K562 (cell line): ENCODE results near the gene INSR.

ENCODE experiments used
- HSF4 ChIP-seq: fragments of 250-450 bp; sonication (Bioruptor Pico); IDR thresholded peaks from 2 replicates; pipeline ENCODE4 v2.1.2; 2022; ENCODE audit warnings: mild to moderate bottlenecking, moderate library complexity, borderline replicate concordance
- RBM39 ChIP-seq: fragments of 200-400 bp; formaldehyde crosslinking; optimal IDR thresholded peaks from 2 replicates; pipeline ENCODE3; 2018; ENCODE audit warnings: low read depth, low read length
- TFE3 ChIP-seq: fragments of 450-650 bp; formaldehyde crosslinking; IDR thresholded peaks from 2 replicates; pipeline ENCODE4 v1.4.0; 2020; ENCODE audit warnings: mild to moderate bottlenecking, mixed read lengths
- YY1 ChIP-seq, 3 experiments: IDR thresholded peaks; 2 replicates each; pipeline ENCODE4 v1.6.1; 2011; ENCODE audit warnings: low read length in 2 of 3, mild to moderate bottlenecking in 2 of 3, moderate library complexity in 2 of 3, borderline replicate concordance in 1 of 3, control low read depth in 1 of 3, low read depth in 1 of 3; ENCODE audit not compliant: insufficient read depth in 3 of 3, insufficient replicate concordance in 2 of 3, control insufficient read depth in 1 of 3, insufficient read length in 1 of 3; ENCODE audit errors: extremely low read depth in 1 of 3
- ZNF695 ChIP-seq: fragments of 450-650 bp; formaldehyde crosslinking; IDR thresholded peaks from 2 replicates; pipeline ENCODE4 v1.4.0; 2020; ENCODE audit warnings: mild to moderate bottlenecking, moderate library complexity
- ZNF785 ChIP-seq: fragments of 250-450 bp; sonication (Bioruptor Pico); IDR thresholded peaks from 2 replicates; pipeline ENCODE4 v1.4.0; 2020; ENCODE audit warnings: mild to moderate bottlenecking
- TF ChIP-seq, protein P1 (sequence below): fragments of 450-650 bp; IDR thresholded peaks from 2 replicates; pipeline ENCODE4 v1.7.0; 2016; ENCODE audit warnings: borderline replicate concordance
- TF ChIP-seq, protein P2 (sequence below), 3 experiments: IDR thresholded peaks in 2 of 3; conservative IDR thresholded peaks in 1 of 3; 2 replicates each; pipeline ENCODE4 v1.5.1; 2011 to 2012; ENCODE audit warnings: low read length in 3 of 3, mild to moderate bottlenecking in 3 of 3, control low read depth in 2 of 3, improper control_type of control experiment in 1 of 3, inconsistent platforms in 1 of 3, low read depth in 1 of 3, mixed read lengths in 1 of 3, moderate library complexity in 1 of 3; ENCODE audit not compliant: insufficient read depth in 2 of 3

- TF ChIP-seq ZNF695 (CRISPR knock-in tag) (no peak), HSF4 (CRISPR knock-in tag) (no peak), ZNF785 (CRISPR knock-in tag) (no peak), TFE3 (CRISPR knock-in tag) (no peak), RBM39 (no peak), YY1 (IDR thresholded peaks at IDR 0.05; ENCODE audit: borderline replicate concordance in 1 of 3, control insufficient read depth in 1 of 3, extremely low read depth in 1 of 3, insufficient read depth in 3 of 3, insufficient read length in 1 of 3, insufficient replicate concordance in 2 of 3, low read depth in 1 of 3, low read length in 2 of 3) (no peak)
- TF ChIP-seq, protein P1, sequence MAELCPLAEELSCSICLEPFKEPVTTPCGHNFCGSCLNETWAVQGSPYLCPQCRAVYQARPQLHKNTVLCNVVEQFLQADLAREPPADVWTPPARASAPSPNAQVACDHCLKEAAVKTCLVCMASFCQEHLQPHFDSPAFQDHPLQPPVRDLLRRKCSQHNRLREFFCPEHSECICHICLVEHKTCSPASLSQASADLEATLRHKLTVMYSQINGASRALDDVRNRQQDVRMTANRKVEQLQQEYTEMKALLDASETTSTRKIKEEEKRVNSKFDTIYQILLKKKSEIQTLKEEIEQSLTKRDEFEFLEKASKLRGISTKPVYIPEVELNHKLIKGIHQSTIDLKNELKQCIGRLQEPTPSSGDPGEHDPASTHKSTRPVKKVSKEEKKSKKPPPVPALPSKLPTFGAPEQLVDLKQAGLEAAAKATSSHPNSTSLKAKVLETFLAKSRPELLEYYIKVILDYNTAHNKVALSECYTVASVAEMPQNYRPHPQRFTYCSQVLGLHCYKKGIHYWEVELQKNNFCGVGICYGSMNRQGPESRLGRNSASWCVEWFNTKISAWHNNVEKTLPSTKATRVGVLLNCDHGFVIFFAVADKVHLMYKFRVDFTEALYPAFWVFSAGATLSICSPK = no peak
- TF ChIP-seq, protein P2, sequence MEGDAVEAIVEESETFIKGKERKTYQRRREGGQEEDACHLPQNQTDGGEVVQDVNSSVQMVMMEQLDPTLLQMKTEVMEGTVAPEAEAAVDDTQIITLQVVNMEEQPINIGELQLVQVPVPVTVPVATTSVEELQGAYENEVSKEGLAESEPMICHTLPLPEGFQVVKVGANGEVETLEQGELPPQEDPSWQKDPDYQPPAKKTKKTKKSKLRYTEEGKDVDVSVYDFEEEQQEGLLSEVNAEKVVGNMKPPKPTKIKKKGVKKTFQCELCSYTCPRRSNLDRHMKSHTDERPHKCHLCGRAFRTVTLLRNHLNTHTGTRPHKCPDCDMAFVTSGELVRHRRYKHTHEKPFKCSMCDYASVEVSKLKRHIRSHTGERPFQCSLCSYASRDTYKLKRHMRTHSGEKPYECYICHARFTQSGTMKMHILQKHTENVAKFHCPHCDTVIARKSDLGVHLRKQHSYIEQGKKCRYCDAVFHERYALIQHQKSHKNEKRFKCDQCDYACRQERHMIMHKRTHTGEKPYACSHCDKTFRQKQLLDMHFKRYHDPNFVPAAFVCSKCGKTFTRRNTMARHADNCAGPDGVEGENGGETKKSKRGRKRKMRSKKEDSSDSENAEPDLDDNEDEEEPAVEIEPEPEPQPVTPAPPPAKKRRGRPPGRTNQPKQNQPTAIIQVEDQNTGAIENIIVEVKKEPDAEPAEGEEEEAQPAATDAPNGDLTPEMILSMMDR (IDR thresholded peaks at IDR 0.05 in 2 of 3, conservative IDR thresholded peaks at IDR 0.05 in 1 of 3; ENCODE audit: insufficient read depth in 2 of 3, low read depth in 1 of 3, low read length in 3 of 3) = no peak
Measured at GRCh38 chr19:7288977-7289376, 5.2 kb downstream of the INSR start.
